Aorta (tissue), 5 donors: ENCODE results near the gene YWHAB. TPM values are rescaled to one million over a fixed set of nuclear protein-coding genes. Genes with fewer than 3 reads are reported as not detected.
A peak's percentile ranks its signal among the peaks of the same experiment; 100 is the strongest.

Experiments
- ATAC-seq: fragments of 200-7000 bp; cut with Tn5 transposase; one replicate; pipeline ENCODE4 v1.9.1; 2022; ENCODE audit warnings: moderate library complexity; ENCODE audit not compliant: low FRiP score
- DNase-seq, 2 donors: peaks; one replicate each; pipeline ENCODE4 v3.0.0-alpha.2; 2020
- H3K27ac ChIP-seq, 2 donors: one replicate each; pipeline ENCODE4 v1.5.1; 2013; ENCODE audit warnings: low read length in 2 of 2, mild to moderate bottlenecking in 2 of 2, moderate library complexity in 2 of 2, control low read depth in 1 of 2, inconsistent platforms in 1 of 2, low read depth in 1 of 2
- H3K27me3 ChIP-seq, 2 donors: one replicate each; pipeline ENCODE4 v1.6.1; 2013; ENCODE audit warnings: control low read depth in 1 of 2, low read length in 1 of 2, mild to moderate bottlenecking in 1 of 2, moderate library complexity in 1 of 2; ENCODE audit not compliant: insufficient read depth in 2 of 2, control insufficient read depth in 1 of 2
- H3K36me3 ChIP-seq, 2 donors: one replicate each; pipeline ENCODE4 v1.6.1; 2013; ENCODE audit warnings: control low read depth in 1 of 2, low read length in 1 of 2, mild to moderate bottlenecking in 1 of 2; ENCODE audit not compliant: insufficient read depth in 2 of 2, control insufficient read depth in 1 of 2
- H3K4me1 ChIP-seq, 2 donors: one replicate each; pipeline ENCODE4 v1.6.1; 2013; ENCODE audit warnings: low read length in 2 of 2, control low read depth in 1 of 2, mild to moderate bottlenecking in 1 of 2, moderate library complexity in 1 of 2; ENCODE audit not compliant: insufficient read depth in 2 of 2, control insufficient read depth in 1 of 2
- H3K4me3 ChIP-seq, 2 donors: one replicate each; pipeline ENCODE4 v1.5.1; 2013; ENCODE audit warnings: low read length in 2 of 2, control low read depth in 1 of 2, mild to moderate bottlenecking in 1 of 2
- H3K9me3 ChIP-seq: one replicate; pipeline ENCODE4 v1.6.1; 2013; ENCODE audit warnings: mild to moderate bottlenecking, low read length; ENCODE audit not compliant: control insufficient read depth
- WGBS, 2 donors: extraction: QIAGEN DNeasy Blood & Tissue Kit; methylation state at CpG; one replicate each; pipeline ENCODE4 v1.1.7; 2013; 5-methylcytosine and 5-hydroxymethylcytosine counted together
- intact Hi-C, 2 donors: fragments of 100-400 bp; cut with DNase I; formaldehyde crosslinking; loops; one replicate each; pipeline versions ENCODE4 v1.14.2 to v1.15.0; 2022
- long read RNA-seq, 2 donors: library from polyadenylated mRNA; unstranded; transcript quantifications; one replicate each; pipeline ENCODE4 v2.0.0, GENCODE V29; 2020 to 2021
- polyA plus RNA-seq, 2 donors: library from polyadenylated mRNA; stranded (reverse); fragments of 200-250 nt; gene quantifications; one replicate each; pipeline ENCODE4 v1.2.3, GENCODE V29; 2013
- total RNA-seq, 2 donors: library from RNA; stranded (reverse); fragmentation: NEBNext Ultra II Directional; extraction: Animal tissue kit (Norgen Biotek cat#: 25700); gene quantifications; one replicate each; pipeline ENCODE4 v1.2.1, GENCODE V29; 2021
- donor health status: healthy with polysubstance abuse.
- donor health status: Bipolar disorder and iron deficiency.
- donor health status: DM: no; HTN: no; CAD: no.
- donor health status: DM: no; HTN: no; CAD: no.
- donor health status: DM: yes; HTN: yes; CAD: no.

The YWHAB gene
- total RNA-seq (100 to 1,000 TPM; 166 to 167 TPM), polyA plus RNA-seq (100 to 1,000 TPM; 105 to 117 TPM)
- long read RNA-seq, donor 1, transcript YWHAB-202 (7 exons, 3,109 nt), result minor isoform, 32 of 310 reads
- long read RNA-seq, donor 1, transcript YWHAB-201 (6 exons, 3,049 nt), result major isoform, 211 of 310 reads
- long read RNA-seq, donor 1, partial matches to known transcripts, result 57 of 310 reads
- long read RNA-seq, donor 1, other reads (novel, unspliced or antisense), result 10 of 310 reads
- long read RNA-seq, donor 2, transcript YWHAB-202 (7 exons, 3,109 nt), result minor isoform, 11 of 185 reads
- long read RNA-seq, donor 2, transcript YWHAB-201 (6 exons, 3,049 nt), result major isoform, 136 of 185 reads
- long read RNA-seq, donor 2, partial matches to known transcripts, result 3 of 185 reads
- long read RNA-seq, donor 2, other reads (novel, unspliced or antisense), result 35 of 185 reads

DNA sequence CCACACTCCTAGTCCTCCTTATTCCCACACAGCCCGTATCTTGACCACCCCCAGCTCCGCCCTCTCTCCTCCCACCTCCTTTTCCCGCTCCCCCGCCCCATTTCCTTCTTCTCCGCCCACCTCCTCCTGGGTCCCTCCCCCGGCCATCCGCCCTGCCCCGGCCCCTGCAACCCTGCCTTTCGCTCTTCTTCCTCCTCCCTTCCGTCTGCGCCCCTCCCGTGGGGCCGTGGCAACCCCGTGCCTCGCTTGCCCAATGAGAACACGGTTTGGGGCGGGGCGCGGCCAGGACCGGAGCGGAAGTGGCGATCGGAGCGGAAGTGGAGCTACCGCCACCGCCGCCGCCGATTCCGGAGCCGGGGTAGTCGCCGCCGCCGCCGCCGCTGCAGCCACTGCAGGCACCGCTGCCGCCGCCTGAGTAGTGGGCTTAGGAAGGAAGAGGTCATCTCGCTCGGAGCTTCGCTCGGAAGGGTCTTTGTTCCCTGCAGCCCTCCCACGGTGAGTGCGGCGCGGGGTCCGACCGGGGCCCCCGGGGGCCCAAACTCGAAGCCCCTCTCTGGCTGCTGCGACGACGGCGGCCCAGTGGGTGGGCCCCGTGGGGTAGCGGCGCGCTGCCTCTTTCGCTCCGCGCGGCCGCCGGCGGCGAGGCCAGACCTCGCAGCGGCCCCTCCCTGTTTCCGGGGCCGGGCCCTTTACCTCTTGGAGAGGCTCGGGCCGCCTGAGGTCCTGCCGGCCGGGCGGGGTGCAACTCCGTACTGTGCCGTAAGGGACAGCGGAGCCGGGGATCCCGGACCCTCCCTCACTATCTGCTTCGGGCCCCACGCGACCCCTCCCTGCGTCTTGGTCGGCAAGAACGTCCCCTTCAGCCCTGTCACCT, at the start of gene YWHAB:
Gene YWHAB (plus strand): TSS at position 314 of the 874 bp plus-strand sequence. CDS start 15,829 bp downstream, outside the sequence.
- WGBS, 2 donors, result 1% methylated on average over 69 to 88 of the region's 88 CpGs
- no peaks in the 10 kb centered on the region for H3K9me3 ChIP-seq
- peak within 1 kb of the TSS; percentile 63 to 79 for H3K4me3 ChIP-seq
- DNase-seq (peak; percentile 100), ATAC-seq (peak; percentile 99)
- H3K36me3 ChIP-seq, result no peaks in the 10 kb centered on the region
- intact Hi-C loops, result loop anchor here (5.0 to 10.0 kb wide), 4 partner anchors 72 to 549 kb away; partner anchors contain the start of genes KCNK15 (in 1 of the 2) and STK4 (in 1 of the 2)
- no peaks in the 10 kb centered on the region for H3K27me3 ChIP-seq
- peaks cover 0 to 2% of the 10 kb centered on the region in 2 donors for H3K4me1 ChIP-seq
- H3K27ac ChIP-seq, result peak within 1 kb of the TSS; percentile 52 to 62

DNA sequence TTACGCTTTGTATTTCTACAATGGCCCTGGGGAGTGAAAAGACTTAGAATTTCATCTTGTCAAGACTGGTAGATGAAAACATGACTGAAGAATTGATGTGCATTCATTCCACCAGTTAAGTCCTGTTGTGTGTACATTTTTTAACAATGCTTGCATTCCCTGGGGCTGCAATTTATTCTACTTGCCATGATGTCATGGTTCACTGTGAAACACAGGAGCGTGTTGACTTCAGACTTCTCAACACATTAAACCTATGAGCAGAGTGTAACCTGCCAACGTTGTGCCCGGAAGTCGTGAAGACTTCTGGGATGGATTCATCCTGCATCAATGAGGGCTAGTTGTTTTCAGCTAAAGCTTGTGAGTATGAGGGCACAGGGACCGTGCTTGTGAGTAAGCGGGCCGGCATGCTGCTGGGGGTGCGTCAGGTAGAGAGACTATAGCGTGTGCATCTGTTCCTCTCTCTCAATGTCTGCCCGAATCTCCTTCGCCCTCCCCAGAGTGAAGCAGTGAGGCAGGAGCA, 48.8 kb upstream of the YWHAB start:
- Histone ChIP-seq H3K4me3 (no peak overlapping the region), H3K36me3 (no peaks in the 10 kb centered on the region), H3K9me3 (peaks cover 2% of the 10 kb centered on the region), H3K27ac (no peak overlapping the region), H3K4me1 (peaks cover 0 to 2% of the 10 kb centered on the region in 2 donors), H3K27me3 (peaks cover 0 to 2% of the 10 kb centered on the region in 2 donors)
- DNase-seq (no peak), ATAC-seq (no peak)
- intact Hi-C loops, result no loop called here
- 85 to 89% methylated on average over 12 of the region's 12 CpGs for WGBS, 2 donors

DNA sequence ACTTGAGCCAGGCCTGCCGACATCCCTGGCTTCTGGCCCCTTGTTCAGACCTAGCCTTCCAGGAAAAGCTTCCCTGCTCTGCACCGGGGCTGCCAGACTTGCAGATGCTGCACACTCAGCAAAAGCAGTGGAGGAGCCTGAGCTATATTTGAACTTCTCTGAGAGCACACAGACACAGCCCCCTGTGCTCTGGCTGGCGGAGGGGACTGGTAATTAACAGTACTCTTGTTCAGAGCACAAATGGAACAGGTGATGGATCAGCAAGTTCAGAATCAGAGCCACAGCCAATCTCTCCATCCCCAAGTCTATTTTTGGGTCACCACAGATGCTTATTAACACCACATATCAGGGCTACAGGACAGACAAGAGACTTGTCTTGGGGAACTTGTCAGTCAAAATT, 47.6 kb upstream of the YWHAB start:
- Histone ChIP-seq H3K36me3 (no peaks in the 10 kb centered on the region), H3K9me3 (peaks cover 2% of the 10 kb centered on the region), H3K27me3 (peaks cover 0 to 2% of the 10 kb centered on the region in 2 donors), H3K4me1 (no peaks in the 10 kb centered on the region), H3K27ac (no peak overlapping the region), H3K4me3 (no peak overlapping the region)
- intact Hi-C loops, result no loop called here
- 10 to 14% methylated on average over 3 of the region's 3 CpGs for WGBS, 2 donors
- DNase-seq, result no peak
- ATAC-seq, result no peak

DNA sequence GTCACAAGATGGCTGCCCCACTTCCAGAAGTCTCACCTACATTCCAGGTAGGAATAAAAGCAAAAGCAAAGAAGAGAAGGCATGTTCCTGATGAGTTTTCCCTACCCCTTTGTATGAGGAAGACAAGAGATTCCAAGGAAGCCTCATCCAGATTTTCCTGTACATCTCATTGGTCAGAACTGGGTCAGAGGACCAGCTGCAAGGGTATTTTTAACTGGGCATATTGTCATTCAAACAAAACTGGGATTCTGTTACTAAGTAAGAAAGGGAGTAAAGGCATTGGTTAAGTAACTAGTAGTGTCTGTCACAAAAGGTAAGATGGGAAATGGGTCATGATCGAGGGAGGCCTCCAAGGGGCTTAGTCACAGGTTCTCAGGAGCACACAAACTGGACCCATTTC, 47.0 kb upstream of the YWHAB start:
- no peak for DNase-seq
- 92 to 100% methylated on average over 1 of the region's 1 CpG for WGBS, 2 donors
- no peak for ATAC-seq
- Histone ChIP-seq H3K27me3 (peaks cover 0 to 2% of the 10 kb centered on the region in 2 donors), H3K4me1 (no peaks in the 10 kb centered on the region), H3K9me3 (peaks cover 2% of the 10 kb centered on the region), H3K36me3 (no peaks in the 10 kb centered on the region), H3K4me3 (no peak overlapping the region), H3K27ac (no peak overlapping the region)
- intact Hi-C loops, result no loop called here

DNA sequence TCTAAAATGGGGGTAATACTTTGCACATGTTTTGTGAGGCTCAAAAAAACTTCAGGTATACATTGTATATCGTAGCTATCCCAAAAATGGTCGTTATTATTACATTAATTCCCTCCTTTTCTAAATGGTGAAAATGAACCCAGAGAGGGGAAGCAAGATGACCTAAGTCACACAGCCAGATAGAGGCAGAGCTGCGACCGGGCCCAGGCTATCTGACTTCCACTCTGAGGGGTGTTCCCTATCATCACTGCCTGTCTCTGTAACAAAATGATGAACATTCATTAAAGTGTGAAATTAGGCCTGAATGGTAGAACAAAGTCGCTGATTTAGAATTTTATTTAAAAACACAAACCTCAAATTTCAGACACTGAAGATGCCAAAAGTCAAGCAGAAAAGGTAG, 46.0 kb upstream of the YWHAB start:
- H3K9me3 ChIP-seq, result peaks cover 2% of the 10 kb centered on the region
- 85 to 87% methylated on average over 5 of the region's 5 CpGs for WGBS, 2 donors
- H3K27ac ChIP-seq, result no peak overlapping the region
- no peak for ATAC-seq
- no peak for DNase-seq
- H3K27me3 ChIP-seq, result peaks cover 0 to 2% of the 10 kb centered on the region in 2 donors
- intact Hi-C loops, result no loop called here
- H3K36me3 ChIP-seq, result no peaks in the 10 kb centered on the region
- no peaks in the 10 kb centered on the region for H3K4me1 ChIP-seq
- H3K4me3 ChIP-seq, result no peak overlapping the region

DNA sequence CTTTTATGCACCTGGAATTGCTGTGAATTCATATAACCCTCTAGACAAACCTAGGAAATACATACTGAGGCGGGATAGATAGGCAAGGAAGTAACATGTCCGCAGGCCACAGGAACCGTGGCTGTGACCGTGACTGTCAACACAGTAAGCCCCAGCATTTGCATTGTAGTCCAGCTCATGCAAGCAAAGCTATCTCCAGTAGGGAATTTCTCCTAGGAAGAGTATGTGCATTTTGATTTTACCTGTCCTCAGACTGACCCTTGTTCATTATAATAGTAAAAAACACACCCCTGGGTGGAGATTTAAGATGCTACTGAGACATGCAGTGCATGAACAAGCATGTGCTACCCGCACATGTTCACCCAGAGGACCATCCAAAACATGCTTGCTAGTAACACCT, 44.7 kb upstream of the YWHAB start:
- no peak for DNase-seq
- no peaks in the 10 kb centered on the region for H3K27me3 ChIP-seq
- H3K9me3 ChIP-seq, result peaks cover 2% of the 10 kb centered on the region
- no peaks in the 10 kb centered on the region for H3K4me1 ChIP-seq
- H3K36me3 ChIP-seq, result no peaks in the 10 kb centered on the region
- H3K27ac ChIP-seq, result no peak overlapping the region
- no peak for ATAC-seq
- no peak overlapping the region for H3K4me3 ChIP-seq
- WGBS, 2 donors, result 83 to 85% methylated on average over 5 of the region's 5 CpGs
- intact Hi-C loops, result no loop called here

DNA sequence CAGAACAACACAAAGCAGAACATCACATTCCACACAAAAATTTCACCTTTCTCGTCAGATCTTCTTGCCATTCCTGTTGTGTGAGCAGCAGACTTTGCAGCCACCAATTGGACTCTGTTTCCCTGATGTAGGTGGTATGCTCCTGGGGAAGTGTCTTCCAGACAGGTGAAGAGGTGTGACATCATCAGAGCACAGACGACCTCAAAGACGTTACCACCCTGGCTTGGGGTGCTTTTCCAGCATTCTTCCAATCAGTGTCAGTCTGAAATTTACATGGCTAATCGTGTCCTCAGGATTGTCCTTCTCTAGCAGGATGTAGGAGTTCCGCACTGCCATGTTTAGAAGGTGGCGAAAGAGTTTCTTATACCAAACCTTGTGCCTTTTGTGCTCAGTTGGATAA, 43.5 kb upstream of the YWHAB start:
- Histone ChIP-seq H3K36me3 (no peaks in the 10 kb centered on the region), H3K27me3 (no peaks in the 10 kb centered on the region), H3K4me3 (no peak overlapping the region), H3K9me3 (peaks cover 2% of the 10 kb centered on the region), H3K27ac (no peak overlapping the region), H3K4me1 (no peaks in the 10 kb centered on the region)
- WGBS, 2 donors, result 71 to 79% methylated on average over 6 of the region's 6 CpGs
- ATAC-seq (no peak), DNase-seq (no peak)
- intact Hi-C loops, result no loop called here

DNA sequence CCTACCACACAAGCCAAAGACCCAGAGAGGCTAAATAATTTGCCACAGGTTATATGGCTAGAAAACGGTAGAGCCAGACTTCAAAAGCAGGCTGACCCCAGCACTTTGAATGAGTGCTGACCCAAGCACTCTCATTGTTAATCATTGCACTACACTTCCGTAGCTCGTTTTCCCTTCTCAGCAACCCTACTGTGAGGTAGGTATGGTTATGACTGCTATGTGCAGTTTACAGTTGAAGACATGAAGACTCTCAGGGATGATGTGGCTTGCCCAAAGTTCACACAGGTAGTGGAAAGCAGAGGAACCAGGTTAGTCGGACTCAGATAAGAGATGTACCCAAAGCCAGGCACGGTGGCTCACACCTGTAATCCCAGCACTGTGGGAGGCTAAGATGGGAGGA, 41.6 kb upstream of the YWHAB start:
- Histone ChIP-seq H3K9me3 (peaks cover 2% of the 10 kb centered on the region), H3K36me3 (no peaks in the 10 kb centered on the region), H3K4me1 (no peaks in the 10 kb centered on the region), H3K4me3 (no peak overlapping the region), H3K27me3 (no peaks in the 10 kb centered on the region), H3K27ac (no peak overlapping the region)
- intact Hi-C loops, result no loop called here
- no peak for ATAC-seq
- DNase-seq, result no peak
- 75 to 77% methylated on average over 5 of the region's 5 CpGs for WGBS, 2 donors
